H9 (cell line): ENCODE results near the gene EPC1. TPM values are rescaled to one million over a fixed set of nuclear protein-coding genes. Genes with fewer than 3 reads are reported as not detected.

Source experiments
- DNase-seq: peaks from one replicate; pipeline ENCODE4 v3.0.0-alpha.2; 2017
- H2AFZ ChIP-seq: one replicate; pipeline ENCODE4 v1.6.1; 2013; ENCODE audit warnings: mild to moderate bottlenecking, low read length, control low read depth, moderate library complexity
- H2AK5ac ChIP-seq: 2 replicates; pipeline ENCODE4 v1.6.1; 2013; ENCODE audit warnings: low read length, control low read depth, mixed read lengths; ENCODE audit not compliant: insufficient read length
- H2BK120ac ChIP-seq: one replicate; pipeline ENCODE4 v1.6.1; 2013; ENCODE audit warnings: low read depth, mild to moderate bottlenecking, low read length, control low read depth, inconsistent platforms; ENCODE audit not compliant: poor library complexity, severe bottlenecking
- H2BK12ac ChIP-seq: 2 replicates; pipeline ENCODE4 v1.6.1; 2013; ENCODE audit warnings: low read length, control low read depth, mixed read lengths, low read depth; ENCODE audit not compliant: insufficient read length
- H2BK15ac ChIP-seq: 2 replicates; pipeline ENCODE4 v1.6.1; 2013; ENCODE audit warnings: low read depth, low read length, control low read depth
- H2BK20ac ChIP-seq: one replicate; pipeline ENCODE4 v1.6.1; 2013; ENCODE audit warnings: low read depth, mild to moderate bottlenecking, low read length, control low read depth, inconsistent platforms; ENCODE audit not compliant: poor library complexity, severe bottlenecking
- H2BK5ac ChIP-seq: 2 replicates; pipeline ENCODE4 v1.6.1; 2013; ENCODE audit warnings: low read length, control low read depth, mixed read lengths; ENCODE audit not compliant: insufficient read length
- H3K14ac ChIP-seq: 2 replicates; pipeline ENCODE4 v1.6.1; 2013; ENCODE audit warnings: low read length, control low read depth; ENCODE audit not compliant: insufficient read depth
- H3K18ac ChIP-seq: 2 replicates; pipeline ENCODE4 v1.6.1; 2013; ENCODE audit warnings: low read depth, mild to moderate bottlenecking, mixed read lengths, low read length, control low read depth; ENCODE audit not compliant: insufficient read length
- H3K23ac ChIP-seq: 2 replicates; pipeline ENCODE4 v1.6.1; 2013; ENCODE audit warnings: low read length, control low read depth, mixed read lengths, low read depth; ENCODE audit not compliant: insufficient read length
- H3K23me2 ChIP-seq: 2 replicates; pipeline ENCODE4 v1.6.1; 2013; ENCODE audit warnings: low read depth, mild to moderate bottlenecking, mixed read lengths, low read length, control low read depth; ENCODE audit not compliant: insufficient read length, poor library complexity, severe bottlenecking
- H3K27ac ChIP-seq: 2 replicates; pipeline ENCODE4 v1.5.1; 2013; ENCODE audit warnings: low read length, control low read depth, mixed read lengths, low read depth; ENCODE audit not compliant: insufficient read length
- H3K27me3 ChIP-seq: 2 replicates; pipeline ENCODE4 v1.6.1; 2013; ENCODE audit warnings: low read length, control low read depth, inconsistent platforms; ENCODE audit not compliant: insufficient read depth
- H3K4ac ChIP-seq: 2 replicates; pipeline ENCODE4 v1.6.1; 2013; ENCODE audit warnings: low read depth, mild to moderate bottlenecking, control low read depth, inconsistent platforms, low read length, moderate library complexity
- H3K4me1 ChIP-seq: 2 replicates; pipeline ENCODE4 v1.6.1; 2013; ENCODE audit warnings: low read length, control low read depth, inconsistent platforms; ENCODE audit not compliant: insufficient read depth
- H3K4me2 ChIP-seq: 2 replicates; pipeline ENCODE4 v1.6.1; 2013; ENCODE audit warnings: low read length, control low read depth, mixed read lengths; ENCODE audit not compliant: insufficient read length, insufficient read depth
- H3K56ac ChIP-seq: 2 replicates; pipeline ENCODE4 v1.6.1; 2013; ENCODE audit warnings: low read depth, mild to moderate bottlenecking, mixed read lengths, low read length, control low read depth; ENCODE audit not compliant: insufficient read length
- H3K79me1 ChIP-seq: 2 replicates; pipeline ENCODE4 v1.6.1; 2013; ENCODE audit warnings: low read depth, mild to moderate bottlenecking, moderate library complexity, low read length, control low read depth, inconsistent platforms; ENCODE audit not compliant: insufficient read depth, poor library complexity, severe bottlenecking
- H3K79me2 ChIP-seq: 2 replicates; pipeline ENCODE4 v1.6.1; 2013; ENCODE audit warnings: low read length, control low read depth, inconsistent platforms; ENCODE audit not compliant: insufficient read depth
- H3K9ac ChIP-seq: 2 replicates; pipeline ENCODE4 v1.6.1; 2013; ENCODE audit warnings: low read length, control low read depth, mixed read lengths; ENCODE audit not compliant: insufficient read length; ENCODE audit errors: extremely low read depth
- H3K9me3 ChIP-seq: one replicate; pipeline ENCODE4 v1.6.1; 2013; ENCODE audit warnings: low read depth, low read length, inconsistent platforms; ENCODE audit not compliant: control insufficient read depth
- H3T11ph ChIP-seq: one replicate; pipeline ENCODE4 v1.6.1; 2013; ENCODE audit warnings: mild to moderate bottlenecking, low read length, control low read depth, inconsistent platforms
- H4K20me1 ChIP-seq: one replicate; pipeline ENCODE4 v1.6.1; 2013; ENCODE audit not compliant: control insufficient read depth, insufficient read length, insufficient read depth
- H4K5ac ChIP-seq: 2 replicates; pipeline ENCODE4 v1.6.1; 2013; ENCODE audit warnings: low read depth, mild to moderate bottlenecking, mixed read lengths, low read length, control low read depth; ENCODE audit not compliant: insufficient read length
- H4K8ac ChIP-seq: replicated peaks from 2 replicates; pipeline ENCODE4 v1.6.1; 2013; ENCODE audit warnings: low read length, control low read depth, mixed read lengths, low read depth; ENCODE audit not compliant: insufficient read length
- H4K91ac ChIP-seq: 2 replicates; pipeline ENCODE4 v1.6.1; 2013; ENCODE audit warnings: low read depth, mild to moderate bottlenecking, moderate library complexity, mixed read lengths, low read length, control low read depth; ENCODE audit not compliant: insufficient read length
- H3K27ac Mint-ChIP-seq, 3 experiments: 2 replicates in 2 of 3; 3 replicates in 1 of 3; pipeline ENCODE4 v1.8.0; 2020 to 2021; ENCODE audit warnings: mixed read lengths in 3 of 3, mild to moderate bottlenecking in 1 of 3, moderate library complexity in 1 of 3
- H3K27me3 Mint-ChIP-seq: 2 replicates; pipeline ENCODE4 v1.8.0; 2021; ENCODE audit warnings: low read depth, mild to moderate bottlenecking, moderate library complexity, mixed read lengths
- H3K36me3 Mint-ChIP-seq, 3 experiments: 2 replicates in 2 of 3; 3 replicates in 1 of 3; pipeline ENCODE4 v1.8.0; 2020 to 2021; ENCODE audit warnings: low read depth in 3 of 3, mixed read lengths in 3 of 3; ENCODE audit not compliant: insufficient read depth in 1 of 3
- H3K4me1 Mint-ChIP-seq, 2 experiments: 2 replicates each; pipeline ENCODE4 v1.8.0; 2020; ENCODE audit warnings: mixed read lengths in 2 of 2
- H3K4me3 Mint-ChIP-seq, 2 experiments: 2 replicates in 1 of 2; 3 replicates in 1 of 2; pipeline ENCODE4 v1.8.0; 2020 to 2021; ENCODE audit warnings: mild to moderate bottlenecking in 2 of 2, mixed read lengths in 2 of 2, moderate library complexity in 1 of 2
- H3K9me3 Mint-ChIP-seq, 2 experiments: 2 replicates in 1 of 2; 3 replicates in 1 of 2; pipeline ENCODE4 v1.8.0; 2020; ENCODE audit warnings: mild to moderate bottlenecking in 2 of 2, mixed read lengths in 2 of 2, moderate library complexity in 1 of 2
- WGBS: extraction: QIAGEN DNeasy Blood & Tissue Kit; methylation state at CpG from one replicate; pipeline ENCODE4 v1.1.7; 2013; ENCODE audit warnings: missing lambda C conversion rate, low lambda C conversion rate, mixed read lengths; ENCODE audit not compliant: insufficient read length; ENCODE audit errors: extremely low coverage; 5-methylcytosine and 5-hydroxymethylcytosine counted together
- total RNA-seq: library from RNA; stranded (reverse); gene quantifications from 2 replicates; pipeline ENCODE4 v1.2.1, GENCODE V29; 2021
- TF ChIP-seq, protein P1 (sequence below): fragments of 200-600 bp; sonication (generic); conservative IDR thresholded peaks from 3 replicates; pipeline ENCODE4 v1.8.0; 2021; ENCODE audit warnings: antibody characterized with exemption, mild to moderate bottlenecking

The EPC1 gene
- total RNA-seq, 1 experiment from 2014 or later = 32.5 TPM

DNA sequence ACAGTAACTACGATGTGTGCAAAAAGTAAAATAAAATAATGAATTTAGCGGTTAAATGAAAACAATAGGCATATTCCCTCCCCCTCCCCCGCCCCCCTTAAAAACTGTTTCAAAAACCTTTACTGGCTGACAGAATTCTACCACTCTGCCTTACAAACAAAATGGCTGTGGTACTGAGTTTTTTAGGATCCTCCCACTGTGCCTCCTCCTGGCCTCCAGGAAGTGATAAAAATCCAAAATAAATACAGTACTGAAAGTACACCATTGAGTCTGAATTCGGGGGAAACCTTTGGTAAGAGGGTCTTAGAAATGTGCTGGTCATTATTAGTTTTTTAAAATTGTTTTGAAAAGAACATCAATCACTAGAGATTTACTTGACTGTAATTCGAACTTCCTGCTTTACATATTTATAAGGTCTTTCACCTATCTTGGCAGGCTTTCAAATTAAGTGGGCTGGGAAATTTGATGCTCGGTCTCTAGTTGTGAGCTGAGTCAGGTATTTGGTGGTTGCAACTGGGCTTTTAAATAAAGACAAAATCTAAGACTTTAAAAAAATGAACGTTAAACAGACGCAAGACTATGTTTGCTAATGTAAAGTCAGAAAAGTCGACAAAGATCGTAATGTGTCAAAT lies 32.5 kb upstream of the EPC1 start:
- no peaks in the 10 kb centered on the region for H3K9me3 Mint-ChIP-seq
- TF ChIP-seq, protein P1, sequence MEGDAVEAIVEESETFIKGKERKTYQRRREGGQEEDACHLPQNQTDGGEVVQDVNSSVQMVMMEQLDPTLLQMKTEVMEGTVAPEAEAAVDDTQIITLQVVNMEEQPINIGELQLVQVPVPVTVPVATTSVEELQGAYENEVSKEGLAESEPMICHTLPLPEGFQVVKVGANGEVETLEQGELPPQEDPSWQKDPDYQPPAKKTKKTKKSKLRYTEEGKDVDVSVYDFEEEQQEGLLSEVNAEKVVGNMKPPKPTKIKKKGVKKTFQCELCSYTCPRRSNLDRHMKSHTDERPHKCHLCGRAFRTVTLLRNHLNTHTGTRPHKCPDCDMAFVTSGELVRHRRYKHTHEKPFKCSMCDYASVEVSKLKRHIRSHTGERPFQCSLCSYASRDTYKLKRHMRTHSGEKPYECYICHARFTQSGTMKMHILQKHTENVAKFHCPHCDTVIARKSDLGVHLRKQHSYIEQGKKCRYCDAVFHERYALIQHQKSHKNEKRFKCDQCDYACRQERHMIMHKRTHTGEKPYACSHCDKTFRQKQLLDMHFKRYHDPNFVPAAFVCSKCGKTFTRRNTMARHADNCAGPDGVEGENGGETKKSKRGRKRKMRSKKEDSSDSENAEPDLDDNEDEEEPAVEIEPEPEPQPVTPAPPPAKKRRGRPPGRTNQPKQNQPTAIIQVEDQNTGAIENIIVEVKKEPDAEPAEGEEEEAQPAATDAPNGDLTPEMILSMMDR = no peak
- Histone ChIP-seq H3K9me3 (no peaks in the 10 kb centered on the region), H2BK5ac (no peak overlapping the region), H3K27ac (peak overlapping the region; percentile 44), H2AK5ac (no peak overlapping the region), H3K4me1 (peaks cover 2% of the 10 kb centered on the region; the same call in 1 of the 2 replicates), H2BK12ac (no peak overlapping the region), H3K23me2 (peaks cover 2% of the 10 kb centered on the region), H2BK15ac (no peak overlapping the region), H3K79me1 (no peaks in the 10 kb centered on the region), H3K18ac (peak overlapping the region; percentile 70), H2AFZ (peak overlapping the region; percentile 87), H3K27me3 (no peaks in the 10 kb centered on the region), H2BK20ac (peak overlapping the region; percentile 94), H3K56ac (no peak overlapping the region), H2BK120ac (no peak overlapping the region), H3K79me2 (no peaks in the 10 kb centered on the region; the same call in 1 of the 2 replicates), H4K20me1 (no peaks in the 10 kb centered on the region), H3K4ac (no peak overlapping the region), H4K5ac (no peak overlapping the region), H4K8ac (no peak overlapping the region), H3K4me2 (peak overlapping the region; percentile 88), H3T11ph (peak overlapping the region; percentile 85), H4K91ac (no peak overlapping the region), H3K23ac (no peak overlapping the region), H3K14ac (no peak overlapping the region), H3K9ac (peak overlapping the region; percentile 74)
- peak; percentile 36 for DNase-seq
- no peak overlapping the region for H3K27ac Mint-ChIP-seq
- no peaks in the 10 kb centered on the region for H3K27me3 Mint-ChIP-seq
- H3K4me1 Mint-ChIP-seq = peaks cover 6 to 12% of the 10 kb centered on the region in 2 experiments
- H3K4me3 Mint-ChIP-seq = no peak overlapping the region
- no peaks in the 10 kb centered on the region for H3K36me3 Mint-ChIP-seq
- WGBS = no CpG with 5 or more reads among the region's 10 CpGs
